ENCODE measurements around the gene CLEC16A.
A peak's percentile ranks its signal among the peaks of the same experiment; 100 is the strongest.

Gene CLEC16A

DNA sequence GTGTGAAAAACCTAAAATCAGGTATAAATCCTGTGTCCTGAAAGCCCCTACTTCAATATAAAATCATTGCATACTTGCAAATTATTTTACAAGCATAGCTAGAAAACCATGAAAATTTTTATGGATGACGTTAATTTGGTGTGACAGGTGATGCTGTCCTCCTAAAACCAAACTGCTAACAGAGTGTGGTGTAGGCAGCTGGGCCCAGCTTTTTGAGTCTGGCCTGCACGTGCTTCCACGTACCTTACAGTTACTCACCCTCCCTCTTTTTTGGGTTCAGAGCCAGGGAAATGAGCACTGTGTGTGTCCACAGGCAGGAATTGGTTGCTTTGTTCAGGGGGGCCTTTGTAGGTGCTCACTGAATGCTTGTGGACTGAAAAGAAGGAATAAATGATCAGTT, 36.4 kb downstream of the CLEC16A start:
- Histone ChIP-seq H3K27ac (ENCODE audit: low read depth, low read length) (no peak overlapping the region), H3K4me2 (ENCODE audit: low read length) (no peak overlapping the region)

DNA sequence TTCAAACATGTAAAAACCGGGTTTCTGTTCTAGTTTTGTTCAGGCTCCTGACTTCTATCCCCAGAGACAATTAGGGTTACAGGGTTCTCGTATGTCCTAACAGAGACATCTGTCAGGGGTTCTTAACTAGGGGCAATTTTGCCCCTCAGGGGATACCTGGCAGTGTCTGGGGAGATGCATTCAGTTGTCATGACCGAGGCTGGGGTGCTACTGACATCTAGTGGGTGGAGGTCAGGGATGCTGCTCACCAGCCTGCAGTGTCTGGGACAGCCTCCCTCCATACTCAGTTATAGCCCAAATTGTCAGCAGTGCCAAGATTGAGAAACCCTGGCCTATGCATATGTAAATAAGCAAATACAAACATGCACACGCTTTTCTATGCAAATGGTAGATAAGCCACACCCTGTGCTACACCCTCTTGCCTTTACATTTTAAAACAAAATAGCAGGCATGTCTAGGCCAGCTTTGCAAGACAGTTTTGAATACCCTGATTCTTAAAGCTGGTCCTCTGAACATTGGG, 37.4 kb downstream of the CLEC16A start:
- H4K20me1 ChIP-seq (ENCODE audit: control insufficient read depth, insufficient read depth, low read depth, low read length): no peaks in the 10 kb centered on the region
- H3K9me3 ChIP-seq (ENCODE audit: control insufficient read depth, insufficient read depth, low read length): no peaks in the 10 kb centered on the region
- peak overlapping the region; percentile 59 for H3K4me2 ChIP-seq (ENCODE audit: low read length)
- H3F3A ChIP-seq (ENCODE audit: control insufficient read depth, insufficient read depth): 0 out of 2 replicates have a peak, but pooled peaks cover 8% of the 10 kb centered on the region
- no peaks in the 10 kb centered on the region for H3K79me2 ChIP-seq (ENCODE audit: control insufficient read depth, low read length)
- H3K27ac ChIP-seq (ENCODE audit: low read depth, low read length): peak overlapping the region; percentile 46
- H3K27me3 ChIP-seq (ENCODE audit: control insufficient read depth, low read length): no peaks in the 10 kb centered on the region
- H3K9me2 ChIP-seq (replicated peaks; ENCODE audit: control insufficient read depth, low read length): no peaks in the 10 kb centered on the region
- peaks cover 32% of the 10 kb centered on the region for H3K4me1 ChIP-seq (ENCODE audit: control insufficient read depth, low read length)
- H3K4me3 ChIP-seq (ENCODE audit: low read length): peak overlapping the region; percentile 17
- H3K36me3 ChIP-seq (ENCODE audit: control insufficient read depth, low read length): peaks cover 29% of the 10 kb centered on the region
- TF ChIP-seq, protein P1, sequence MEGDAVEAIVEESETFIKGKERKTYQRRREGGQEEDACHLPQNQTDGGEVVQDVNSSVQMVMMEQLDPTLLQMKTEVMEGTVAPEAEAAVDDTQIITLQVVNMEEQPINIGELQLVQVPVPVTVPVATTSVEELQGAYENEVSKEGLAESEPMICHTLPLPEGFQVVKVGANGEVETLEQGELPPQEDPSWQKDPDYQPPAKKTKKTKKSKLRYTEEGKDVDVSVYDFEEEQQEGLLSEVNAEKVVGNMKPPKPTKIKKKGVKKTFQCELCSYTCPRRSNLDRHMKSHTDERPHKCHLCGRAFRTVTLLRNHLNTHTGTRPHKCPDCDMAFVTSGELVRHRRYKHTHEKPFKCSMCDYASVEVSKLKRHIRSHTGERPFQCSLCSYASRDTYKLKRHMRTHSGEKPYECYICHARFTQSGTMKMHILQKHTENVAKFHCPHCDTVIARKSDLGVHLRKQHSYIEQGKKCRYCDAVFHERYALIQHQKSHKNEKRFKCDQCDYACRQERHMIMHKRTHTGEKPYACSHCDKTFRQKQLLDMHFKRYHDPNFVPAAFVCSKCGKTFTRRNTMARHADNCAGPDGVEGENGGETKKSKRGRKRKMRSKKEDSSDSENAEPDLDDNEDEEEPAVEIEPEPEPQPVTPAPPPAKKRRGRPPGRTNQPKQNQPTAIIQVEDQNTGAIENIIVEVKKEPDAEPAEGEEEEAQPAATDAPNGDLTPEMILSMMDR (IDR thresholded peaks at IDR 0.05; ENCODE audit: low read depth, low read length, poor library complexity, severe bottlenecking): peak; percentile 87
- TF ChIP-seq EZH2phosphoT487 (IDR thresholded peaks at IDR 0.05; ENCODE audit: borderline replicate concordance, low read length): no peak

More for the DNA sequence above, 36.4 kb downstream of the CLEC16A start:
- no peaks in the 10 kb centered on the region for H3K9me2 ChIP-seq (replicated peaks; ENCODE audit: control insufficient read depth, low read length)
- peaks cover 32% of the 10 kb centered on the region for H3K4me1 ChIP-seq (ENCODE audit: control insufficient read depth, low read length)
- no peaks in the 10 kb centered on the region for H3K27me3 ChIP-seq (ENCODE audit: control insufficient read depth, low read length)
- TF ChIP-seq EZH2phosphoT487 (IDR thresholded peaks at IDR 0.05; ENCODE audit: borderline replicate concordance, low read length): no peak
- TF ChIP-seq, protein P1 (IDR thresholded peaks at IDR 0.05; ENCODE audit: low read depth, low read length, poor library complexity, severe bottlenecking): no peak
- no peaks in the 10 kb centered on the region for H3K79me2 ChIP-seq (ENCODE audit: control insufficient read depth, low read length)
- H3F3A ChIP-seq (ENCODE audit: control insufficient read depth, insufficient read depth): 0 out of 2 replicates have a peak, but pooled peaks cover 8% of the 10 kb centered on the region
- H3K9me3 ChIP-seq (ENCODE audit: control insufficient read depth, insufficient read depth, low read length): no peaks in the 10 kb centered on the region
- no peaks in the 10 kb centered on the region for H4K20me1 ChIP-seq (ENCODE audit: control insufficient read depth, insufficient read depth, low read depth, low read length)
- H3K4me3 ChIP-seq (ENCODE audit: low read length): no peak overlapping the region
- H3K36me3 ChIP-seq (ENCODE audit: control insufficient read depth, low read length): peaks cover 29% of the 10 kb centered on the region

DNA sequence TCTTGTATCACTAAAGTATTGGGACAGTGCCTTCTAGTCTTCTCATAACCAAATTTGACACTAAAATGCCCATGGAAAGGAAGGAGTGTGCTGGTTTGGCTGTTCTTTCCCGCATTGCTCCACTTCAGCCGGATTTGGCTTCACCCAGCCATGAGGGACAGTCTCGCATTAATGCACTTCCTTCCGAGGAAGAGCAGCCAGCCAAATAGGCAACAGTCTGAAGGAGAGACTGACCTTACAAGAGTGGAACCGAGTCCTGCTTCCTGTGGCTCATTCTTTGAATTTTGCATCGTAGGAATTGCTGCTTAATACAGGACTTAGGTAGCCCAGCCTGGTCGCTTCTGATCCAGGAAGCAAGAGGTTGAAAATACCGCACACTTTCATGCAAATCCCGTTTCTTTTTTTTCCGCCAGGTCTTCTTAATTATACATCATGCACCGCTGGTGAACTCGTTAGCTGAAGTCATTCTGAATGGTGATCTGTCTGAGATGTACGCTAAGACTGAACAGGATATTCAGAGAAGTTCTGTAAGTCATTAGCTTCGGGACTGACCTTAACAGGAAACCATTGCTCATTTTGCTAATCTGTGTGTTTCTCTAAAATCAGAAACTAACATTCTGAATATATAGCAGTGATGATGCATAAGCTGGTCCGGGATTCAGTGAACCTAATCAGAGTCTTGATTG, 38.2 kb downstream of the CLEC16A start:
- H3K9me2 ChIP-seq (replicated peaks; ENCODE audit: control insufficient read depth, low read length): no peaks in the 10 kb centered on the region
- H3K36me3 ChIP-seq (ENCODE audit: control insufficient read depth, low read length): peaks cover 30% of the 10 kb centered on the region
- H3F3A ChIP-seq (ENCODE audit: control insufficient read depth, insufficient read depth): 0 out of 2 replicates have a peak, but pooled peaks cover 8% of the 10 kb centered on the region
- no peaks in the 10 kb centered on the region for H3K79me2 ChIP-seq (ENCODE audit: control insufficient read depth, low read length)
- no peaks in the 10 kb centered on the region for H3K9me3 ChIP-seq (ENCODE audit: control insufficient read depth, insufficient read depth, low read length)
- H3K27me3 ChIP-seq (ENCODE audit: control insufficient read depth, low read length): no peaks in the 10 kb centered on the region
- no peaks in the 10 kb centered on the region for H4K20me1 ChIP-seq (ENCODE audit: control insufficient read depth, insufficient read depth, low read depth, low read length)
- peak overlapping the region; percentile 46 for H3K27ac ChIP-seq (ENCODE audit: low read depth, low read length)
- TF ChIP-seq, protein P1 (IDR thresholded peaks at IDR 0.05; ENCODE audit: low read depth, low read length, poor library complexity, severe bottlenecking): no peak
- no peak for TF ChIP-seq EZH2phosphoT487 (IDR thresholded peaks at IDR 0.05; ENCODE audit: borderline replicate concordance, low read length)
- peak overlapping the region; percentile 17 for H3K4me3 ChIP-seq (ENCODE audit: low read length)
- H3K4me1 ChIP-seq (ENCODE audit: control insufficient read depth, low read length): peaks cover 35% of the 10 kb centered on the region
- H3K4me2 ChIP-seq (ENCODE audit: low read length): peak overlapping the region; percentile 59
